Heart left ventricle (tissue), 13 donors: ENCODE measurements around the gene SNED1.

Source experiments
- CTCF ChIP-seq, 12 donors: fragments of 200-600 bp; sonication (generic) in 4 of 12; IDR thresholded peaks; one replicate each; pipeline versions ENCODE4 v1.5.0 to v1.8.0; 2018 to 2022; ENCODE audit warnings: antibody characterized with exemption in 12 of 12, mild to moderate bottlenecking in 5 of 12
- POLR2A ChIP-seq, 2 donors: fragments of 450-650 bp; IDR thresholded peaks; one replicate each; pipeline ENCODE4 v1.6.1; 2017; ENCODE audit warnings: antibody characterized with exemption in 2 of 2, mild to moderate bottlenecking in 2 of 2, moderate library complexity in 2 of 2
- donor health status: ischemic (EF 13 %, LVEDD 7.1; RV severe dilation, severe dysfunction).
- donor health status: DM: no; HTN: yes; CAD: no.
- donor health status: DM: no; HTN: no; CAD: no.
- donor health status: ischemic (EF 25% LVEDD 6.9; RV normal size, moderate dysfunction).
- donor health status: ischemic (EF 25% LVEDD 5.7; RV mildly dilated, moderate dysfunction).
- donor health status: ischemic (EF 35%, LVEDD 5.7; RV mildly dilated, moderate dysfunction).
- donor health status: nonischemic (EF 11% LVEDD 7.7; RV severe dilation, severe dysfunction).
- donor health status: DM: yes; HTN: yes; CAD: no.
- donor health status: PGD.
- donor health status: ischemic (EF 29% LVEDD 5.4; RV normal size, mild dysfunction).
- donor health status: nonischemic (EF 23%, LVEDD 6.1; RV moderate dilation, normal function).

DNA sequence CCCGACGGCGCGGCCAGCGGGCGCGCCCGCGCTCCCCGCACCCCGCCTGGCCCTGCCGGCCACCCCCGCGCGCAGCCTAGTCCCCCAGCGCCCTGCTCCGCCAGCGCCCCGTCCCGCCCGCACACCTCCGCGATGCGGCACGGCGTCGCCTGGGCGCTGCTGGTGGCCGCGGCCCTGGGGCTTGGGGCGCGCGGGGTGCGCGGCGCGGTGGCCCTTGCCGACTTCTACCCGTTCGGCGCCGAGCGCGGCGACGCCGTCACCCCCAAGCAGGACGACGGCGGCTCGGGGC lies 232 bp downstream of the SNED1 start:
- TF ChIP-seq CTCF (IDR thresholded peaks at IDR 0.05) (no peak), POLR2A (IDR thresholded peaks at IDR 0.05) (no peak)
